Upper lobe of right lung (tissue), 1 donor: ENCODE measurements around the gene CD164. TPM values are rescaled to one million over a fixed set of nuclear protein-coding genes. Genes with fewer than 3 reads are reported as not detected.

Experiments
- ATAC-seq: fragments of 200-7000 bp; cut with Tn5 transposase; one replicate; pipeline ENCODE4 v1.9.1; 2020; ENCODE audit warnings: mild to moderate bottlenecking, moderate library complexity
- DNase-seq: peaks from one replicate; pipeline ENCODE4 v3.0.0-alpha.2; 2020
- H3K27ac ChIP-seq: fragments of 200-600 bp; one replicate; pipeline ENCODE4 v1.8.0; 2022
- H3K27me3 ChIP-seq: fragments of 200-600 bp; one replicate; pipeline ENCODE4 v1.8.0; 2022; ENCODE audit warnings: mild to moderate bottlenecking
- H3K36me3 ChIP-seq: fragments of 200-600 bp; one replicate; pipeline ENCODE4 v1.8.0; 2022
- H3K4me1 ChIP-seq: fragments of 200-600 bp; one replicate; pipeline ENCODE4 v1.8.0; 2022
- H3K4me3 ChIP-seq: fragments of 200-600 bp; one replicate; pipeline ENCODE4 v1.8.0; 2022; ENCODE audit warnings: mild to moderate bottlenecking
- H3K9me3 ChIP-seq: fragments of 200-600 bp; one replicate; pipeline ENCODE4 v1.8.0; 2022
- CTCF ChIP-seq: fragments of 200-600 bp; IDR thresholded peaks from one replicate; pipeline ENCODE4 v1.8.0; 2022; ENCODE audit warnings: antibody characterized with exemption
- intact Hi-C: fragments of 100-400 bp; cut with DNase I; formaldehyde crosslinking; loops from one replicate; pipeline ENCODE4 v1.11.0; 2022
- total RNA-seq: library from RNA; stranded (reverse); fragmentation: NEBNext Ultra II Directional; extraction: Animal tissue kit (Norgen Biotek cat#: 25700); gene quantifications from one replicate; pipeline ENCODE4 v1.2.1, GENCODE V29; 2021
- donor health status: DM: no; HTN: yes; CAD: no; lungs with severe emphysema.

CD164 gene
- total RNA-seq, 1 donor from 2014 or later, result 284 TPM

GRCh38 chr6:109347779-109348178 lies 34.5 kb downstream of the CD164 start:
- Histone ChIP-seq H3K27ac (no peak overlapping the region), H3K4me3 (no peak overlapping the region), H3K36me3 (no peaks in the 10 kb centered on the region), H3K9me3 (no peaks in the 10 kb centered on the region), H3K4me1 (peaks cover 18% of the 10 kb centered on the region), H3K27me3 (no peaks in the 10 kb centered on the region)
- ATAC-seq (no peak), DNase-seq (no peak)
- TF ChIP-seq CTCF, result no peak
- intact Hi-C loops, result no loop called here

- no peak for ATAC-seq
- peaks cover 6% of the 10 kb centered on the region for H3K4me1 ChIP-seq
- H3K4me3 ChIP-seq, result no peak overlapping the region
- no peaks in the 10 kb centered on the region for H3K9me3 ChIP-seq
- H3K27ac ChIP-seq, result no peak overlapping the region
- no peak for DNase-seq
- no peak for TF ChIP-seq CTCF
- intact Hi-C loops, result no loop called here
- H3K36me3 ChIP-seq, result no peaks in the 10 kb centered on the region
- H3K27me3 ChIP-seq, result no peaks in the 10 kb centered on the region
These were observed 36.3 kb downstream of the CD164 start for GRCh38 chr6:109345986-109346385.

GRCh38 chr6:109344226-109344625 lies 38.0 kb downstream of the CD164 start:
- ATAC-seq (no peak), DNase-seq (no peak)
- Histone ChIP-seq H3K27me3 (no peaks in the 10 kb centered on the region), H3K4me1 (peaks cover 1% of the 10 kb centered on the region), H3K4me3 (no peak overlapping the region), H3K9me3 (no peaks in the 10 kb centered on the region), H3K36me3 (no peaks in the 10 kb centered on the region), H3K27ac (no peak overlapping the region)
- no peak for TF ChIP-seq CTCF
- intact Hi-C loops, result no loop called here

- Histone ChIP-seq H3K9me3 (no peaks in the 10 kb centered on the region), H3K27me3 (no peaks in the 10 kb centered on the region), H3K4me3 (no peak overlapping the region), H3K27ac (no peak overlapping the region), H3K4me1 (no peaks in the 10 kb centered on the region), H3K36me3 (no peaks in the 10 kb centered on the region)
- ATAC-seq, result no peak
- DNase-seq, result no peak
- intact Hi-C loops, result no loop called here
- no peak for TF ChIP-seq CTCF
These were observed 38.7 kb downstream of the CD164 start for GRCh38 chr6:109343518-109343917.

GRCh38 chr6:109342911-109343310 lies 39.4 kb downstream of the CD164 start:
- Histone ChIP-seq H3K9me3 (no peaks in the 10 kb centered on the region), H3K4me3 (no peak overlapping the region), H3K4me1 (no peaks in the 10 kb centered on the region), H3K36me3 (no peaks in the 10 kb centered on the region), H3K27ac (no peak overlapping the region), H3K27me3 (no peaks in the 10 kb centered on the region)
- TF ChIP-seq CTCF, result no peak
- DNase-seq (no peak), ATAC-seq (no peak)
- intact Hi-C loops, result no loop called here

- H3K27ac ChIP-seq, result no peak overlapping the region
- H3K36me3 ChIP-seq, result no peaks in the 10 kb centered on the region
- DNase-seq, result no peak
- no peaks in the 10 kb centered on the region for H3K4me1 ChIP-seq
- no peak for ATAC-seq
- TF ChIP-seq CTCF, result no peak
- no peaks in the 10 kb centered on the region for H3K27me3 ChIP-seq
- no peak overlapping the region for H3K4me3 ChIP-seq
- no peaks in the 10 kb centered on the region for H3K9me3 ChIP-seq
- intact Hi-C loops, result no loop called here
These were observed 39.8 kb downstream of the CD164 start for GRCh38 chr6:109342506-109342905.
